HuH-7.5 (cell line): ENCODE measurements around the gene PDE2A.
A peak's percentile ranks its signal among the peaks of the same experiment; 100 is the strongest.

Source experiments
- DNase-seq: peaks from one replicate; pipeline ENCODE4 v3.0.0; 2011; ENCODE audit warnings: low spot score

The PDE2A gene

GRCh38 chr11:72634472-72635095 is 39.6 kb downstream of the PDE2A start:
- DNase-seq: no peak

- no peak for DNase-seq
Measured at GRCh38 chr11:72634016-72634415, 40.2 kb downstream of the PDE2A start.

GRCh38 chr11:72633068-72633467 is 41.2 kb downstream of the PDE2A start:
- DNase-seq: no peak

- no peak for DNase-seq
Measured at GRCh38 chr11:72631806-72632731, 42.2 kb downstream of the PDE2A start.

GRCh38 chr11:72630104-72630852 is 43.9 kb downstream of the PDE2A start:
- no peak for DNase-seq

- no peak for DNase-seq
Measured at GRCh38 chr11:72629266-72629665, 45.0 kb downstream of the PDE2A start.

GRCh38 chr11:72627594-72628281 is 46.5 kb downstream of the PDE2A start:
- DNase-seq: no peak

GRCh38 chr11:72626414-72626936 is 47.7 kb downstream of the PDE2A start:
- DNase-seq: no peak

GRCh38 chr11:72625691-72626413 is 48.4 kb downstream of the PDE2A start:
- DNase-seq: peak; percentile 46

- no peak for DNase-seq
Measured at GRCh38 chr11:72624496-72625201, 49.6 kb downstream of the PDE2A start.

GRCh38 chr11:72623052-72623451 is 51.2 kb downstream of the PDE2A start:
- no peak for DNase-seq

- DNase-seq: no peak
Measured at GRCh38 chr11:72621008-72621610, 53.1 kb downstream of the PDE2A start.

GRCh38 chr11:72618803-72619202 is 55.4 kb downstream of the PDE2A start:
- no peak for DNase-seq

- no peak for DNase-seq
Measured at GRCh38 chr11:72617080-72617762, 57.0 kb downstream of the PDE2A start.

- DNase-seq: no peak
Measured at GRCh38 chr11:72616655-72617054, 57.6 kb downstream of the PDE2A start.

GRCh38 chr11:72615329-72615728 is 58.9 kb downstream of the PDE2A start:
- DNase-seq: no peak

GRCh38 chr11:72614381-72614780 is 59.8 kb downstream of the PDE2A start:
- DNase-seq: no peak

GRCh38 chr11:72613977-72614376 is 60.2 kb downstream of the PDE2A start:
- DNase-seq: no peak

- DNase-seq: no peak
Measured at GRCh38 chr11:72613450-72613849, 60.8 kb downstream of the PDE2A start.
